SK-N-SH treated with all-trans-retinoic acid at 6 μM for 48 hours (cell line): ENCODE data around the gene HLF.

Source experiments
- ATAC-seq: fragments of 200-7000 bp; cut with Tn5 transposase; 3 replicates; pipeline ENCODE4 v1.9.1; 2020; ENCODE audit warnings: mild to moderate bottlenecking, moderate library complexity
- ARNTL ChIP-seq: fragments of 450-650 bp; formaldehyde crosslinking; IDR thresholded peaks from 2 replicates; pipeline ENCODE4 v1.5.0; 2020; ENCODE audit warnings: low read depth, mild to moderate bottlenecking, moderate library complexity, borderline replicate concordance
- BACH2 ChIP-seq: fragments of 250-450 bp; sonication (Bioruptor Pico); IDR thresholded peaks from 2 replicates; pipeline ENCODE4 v1.9.0; 2021; ENCODE audit warnings: mild to moderate bottlenecking, borderline replicate concordance
- ESRRG ChIP-seq: fragments of 250-450 bp; sonication (Bioruptor Pico); IDR thresholded peaks from 2 replicates; pipeline ENCODE4 v1.6.1; 2021; ENCODE audit warnings: mild to moderate bottlenecking
- GLIS3 ChIP-seq: fragments of 250-450 bp; sonication (Bioruptor Pico); IDR thresholded peaks from 2 replicates; pipeline ENCODE4 v1.5.0; 2020; ENCODE audit warnings: mild to moderate bottlenecking, moderate library complexity
- ISL1 ChIP-seq: fragments of 250-450 bp; sonication (Bioruptor Pico); IDR thresholded peaks from 2 replicates; pipeline ENCODE4 v2.1.2; 2022; ENCODE audit warnings: mild to moderate bottlenecking, moderate library complexity
- PPARA ChIP-seq: fragments of 250-450 bp; sonication (Bioruptor Pico); IDR thresholded peaks from 2 replicates; pipeline ENCODE4 v1.5.0; 2020; ENCODE audit warnings: mild to moderate bottlenecking, borderline replicate concordance
- RARB ChIP-seq: fragments of 250-450 bp; sonication (Bioruptor Pico); IDR thresholded peaks from 2 replicates; pipeline ENCODE4 v1.8.0; 2021; ENCODE audit warnings: mild to moderate bottlenecking, moderate library complexity
- SNAI2 ChIP-seq: fragments of 250-450 bp; sonication (Bioruptor Pico); IDR thresholded peaks from 2 replicates; pipeline ENCODE4 v1.5.0; 2020; ENCODE audit warnings: mild to moderate bottlenecking, moderate library complexity
- TCF4 ChIP-seq: fragments of 250-450 bp; sonication (Bioruptor Pico); IDR thresholded peaks from 2 replicates; pipeline ENCODE4 v1.8.0; 2021; ENCODE audit warnings: mild to moderate bottlenecking, moderate library complexity, borderline replicate concordance
- TOX ChIP-seq: fragments of 250-450 bp; sonication (Bioruptor Pico); IDR thresholded peaks from 2 replicates; pipeline ENCODE4 v1.8.0; 2021; ENCODE audit warnings: mild to moderate bottlenecking, moderate library complexity, borderline replicate concordance
- ZC3H10 ChIP-seq: fragments of 250-450 bp; sonication (Bioruptor Pico); IDR thresholded peaks from 2 replicates; pipeline ENCODE4 v1.5.1; 2021; ENCODE audit warnings: mild to moderate bottlenecking, moderate library complexity
- ZFP3 ChIP-seq: fragments of 250-450 bp; sonication (Bioruptor Pico); IDR thresholded peaks from 2 replicates; pipeline ENCODE4 v1.5.0; 2020; ENCODE audit warnings: mild to moderate bottlenecking, moderate library complexity
- ZFP30 ChIP-seq: fragments of 450-650 bp; formaldehyde crosslinking; IDR thresholded peaks from 2 replicates; pipeline ENCODE4 v1.5.0; 2022; ENCODE audit warnings: mild to moderate bottlenecking, moderate library complexity
- ZNF70 ChIP-seq: fragments of 450-650 bp; formaldehyde crosslinking; IDR thresholded peaks from 2 replicates; pipeline ENCODE4 v1.5.0; 2020; ENCODE audit warnings: mild to moderate bottlenecking, moderate library complexity
- ZNF8 ChIP-seq: fragments of 450-650 bp; formaldehyde crosslinking; IDR thresholded peaks from 2 replicates; pipeline ENCODE4 v1.5.0; 2020; ENCODE audit warnings: mild to moderate bottlenecking, moderate library complexity
- TF ChIP-seq, protein P1 (sequence below): fragments of 250-450 bp; sonication (Bioruptor Pico); IDR thresholded peaks from 2 replicates; pipeline ENCODE4 v1.8.0; 2021; ENCODE audit warnings: low read depth, mild to moderate bottlenecking, moderate library complexity, borderline replicate concordance
- TF ChIP-seq, protein P2 (sequence below): fragments of 250-450 bp; sonication (Bioruptor Pico); IDR thresholded peaks from 2 replicates; pipeline ENCODE4 v1.5.1; 2020; ENCODE audit warnings: low read depth, mild to moderate bottlenecking, moderate library complexity
- TF ChIP-seq, protein P3 (sequence below): fragments of 250-450 bp; sonication (Bioruptor Pico); IDR thresholded peaks from 2 replicates; pipeline ENCODE4 v1.5.0; 2020; ENCODE audit warnings: mild to moderate bottlenecking, moderate library complexity
- TF ChIP-seq, protein P4 (sequence below): fragments of 250-450 bp; sonication (Bioruptor Pico); IDR thresholded peaks from 2 replicates; pipeline ENCODE4 v1.8.0; 2020; ENCODE audit warnings: mild to moderate bottlenecking, moderate library complexity, borderline replicate concordance
- TF ChIP-seq, protein P5 (sequence below): fragments of 250-450 bp; sonication (Bioruptor Pico); IDR thresholded peaks from 2 replicates; pipeline ENCODE4 v1.5.1; 2021; ENCODE audit warnings: mild to moderate bottlenecking, moderate library complexity

Gene HLF

DNA sequence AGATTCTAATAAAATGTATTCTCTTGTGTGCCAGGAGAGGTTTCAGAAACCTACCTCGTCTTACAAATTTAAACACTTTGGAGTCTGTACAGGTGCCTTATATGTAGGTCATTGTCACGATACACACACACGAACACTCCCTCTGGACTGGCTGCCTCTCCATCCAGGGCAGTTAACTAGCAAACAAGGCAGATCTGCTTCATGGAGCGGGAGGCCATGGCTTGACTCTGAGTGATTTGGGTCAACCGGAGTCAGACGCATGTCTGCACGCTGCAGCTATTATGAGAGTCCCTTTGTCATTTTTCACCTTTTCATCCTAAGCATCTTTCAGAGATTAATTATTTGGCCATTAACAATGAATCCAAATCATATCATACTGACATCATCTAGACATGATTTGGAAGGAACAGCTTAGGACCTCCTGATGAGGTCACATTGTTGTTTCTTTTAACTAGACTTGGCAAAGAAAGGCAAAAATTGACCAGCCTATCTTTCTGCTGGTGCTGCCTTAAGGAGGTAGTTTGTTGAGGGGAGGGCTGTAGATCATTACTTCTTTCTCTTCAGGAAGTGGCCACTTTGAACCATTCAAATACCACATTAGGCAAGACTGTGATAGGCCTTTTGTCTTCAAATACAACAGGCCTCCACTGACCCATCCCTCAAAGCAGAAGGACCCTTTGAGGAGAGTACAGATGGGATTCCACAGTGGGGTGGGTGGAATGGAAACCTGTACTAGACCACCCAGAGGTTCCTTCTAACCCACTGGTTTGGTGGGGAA, 58.9 kb downstream of the HLF start:
- ATAC-seq, result no peak
- TF ChIP-seq ZC3H10 (CRISPR knock-in tag) (no peak), BACH2 (CRISPR knock-in tag) (no peak), ZNF8 (CRISPR knock-in tag) (no peak), ESRRG (CRISPR knock-in tag) (no peak), PPARA (CRISPR knock-in tag) (no peak), SNAI2 (CRISPR knock-in tag) (no peak), ZFP30 (no peak), ARNTL (CRISPR knock-in tag) (no peak), ZNF70 (CRISPR knock-in tag) (no peak), TCF4 (CRISPR knock-in tag) (no peak), ZFP3 (CRISPR knock-in tag) (no peak), GLIS3 (CRISPR knock-in tag) (no peak)
- TF ChIP-seq, protein P1, sequence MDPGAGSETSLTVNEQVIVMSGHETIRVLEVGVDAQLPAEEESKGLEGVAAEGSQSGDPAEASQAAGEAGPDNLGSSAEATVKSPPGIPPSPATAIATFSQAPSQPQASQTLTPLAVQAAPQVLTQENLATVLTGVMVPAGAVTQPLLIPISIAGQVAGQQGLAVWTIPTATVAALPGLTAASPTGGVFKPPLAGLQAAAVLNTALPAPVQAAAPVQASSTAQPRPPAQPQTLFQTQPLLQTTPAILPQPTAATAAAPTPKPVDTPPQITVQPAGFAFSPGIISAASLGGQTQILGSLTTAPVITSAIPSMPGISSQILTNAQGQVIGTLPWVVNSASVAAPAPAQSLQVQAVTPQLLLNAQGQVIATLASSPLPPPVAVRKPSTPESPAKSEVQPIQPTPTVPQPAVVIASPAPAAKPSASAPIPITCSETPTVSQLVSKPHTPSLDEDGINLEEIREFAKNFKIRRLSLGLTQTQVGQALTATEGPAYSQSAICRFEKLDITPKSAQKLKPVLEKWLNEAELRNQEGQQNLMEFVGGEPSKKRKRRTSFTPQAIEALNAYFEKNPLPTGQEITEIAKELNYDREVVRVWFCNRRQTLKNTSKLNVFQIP, result no peak
- TF ChIP-seq, protein P2, sequence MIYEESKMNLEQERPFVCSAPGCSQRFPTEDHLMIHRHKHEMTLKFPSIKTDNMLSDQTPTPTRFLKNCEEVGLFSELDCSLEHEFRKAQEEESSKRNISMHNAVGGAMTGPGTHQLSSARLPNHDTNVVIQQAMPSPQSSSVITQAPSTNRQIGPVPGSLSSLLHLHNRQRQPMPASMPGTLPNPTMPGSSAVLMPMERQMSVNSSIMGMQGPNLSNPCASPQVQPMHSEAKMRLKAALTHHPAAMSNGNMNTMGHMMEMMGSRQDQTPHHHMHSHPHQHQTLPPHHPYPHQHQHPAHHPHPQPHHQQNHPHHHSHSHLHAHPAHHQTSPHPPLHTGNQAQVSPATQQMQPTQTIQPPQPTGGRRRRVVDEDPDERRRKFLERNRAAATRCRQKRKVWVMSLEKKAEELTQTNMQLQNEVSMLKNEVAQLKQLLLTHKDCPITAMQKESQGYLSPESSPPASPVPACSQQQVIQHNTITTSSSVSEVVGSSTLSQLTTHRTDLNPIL (CRISPR knock-in tag), result no peak
- TF ChIP-seq, protein P3, sequence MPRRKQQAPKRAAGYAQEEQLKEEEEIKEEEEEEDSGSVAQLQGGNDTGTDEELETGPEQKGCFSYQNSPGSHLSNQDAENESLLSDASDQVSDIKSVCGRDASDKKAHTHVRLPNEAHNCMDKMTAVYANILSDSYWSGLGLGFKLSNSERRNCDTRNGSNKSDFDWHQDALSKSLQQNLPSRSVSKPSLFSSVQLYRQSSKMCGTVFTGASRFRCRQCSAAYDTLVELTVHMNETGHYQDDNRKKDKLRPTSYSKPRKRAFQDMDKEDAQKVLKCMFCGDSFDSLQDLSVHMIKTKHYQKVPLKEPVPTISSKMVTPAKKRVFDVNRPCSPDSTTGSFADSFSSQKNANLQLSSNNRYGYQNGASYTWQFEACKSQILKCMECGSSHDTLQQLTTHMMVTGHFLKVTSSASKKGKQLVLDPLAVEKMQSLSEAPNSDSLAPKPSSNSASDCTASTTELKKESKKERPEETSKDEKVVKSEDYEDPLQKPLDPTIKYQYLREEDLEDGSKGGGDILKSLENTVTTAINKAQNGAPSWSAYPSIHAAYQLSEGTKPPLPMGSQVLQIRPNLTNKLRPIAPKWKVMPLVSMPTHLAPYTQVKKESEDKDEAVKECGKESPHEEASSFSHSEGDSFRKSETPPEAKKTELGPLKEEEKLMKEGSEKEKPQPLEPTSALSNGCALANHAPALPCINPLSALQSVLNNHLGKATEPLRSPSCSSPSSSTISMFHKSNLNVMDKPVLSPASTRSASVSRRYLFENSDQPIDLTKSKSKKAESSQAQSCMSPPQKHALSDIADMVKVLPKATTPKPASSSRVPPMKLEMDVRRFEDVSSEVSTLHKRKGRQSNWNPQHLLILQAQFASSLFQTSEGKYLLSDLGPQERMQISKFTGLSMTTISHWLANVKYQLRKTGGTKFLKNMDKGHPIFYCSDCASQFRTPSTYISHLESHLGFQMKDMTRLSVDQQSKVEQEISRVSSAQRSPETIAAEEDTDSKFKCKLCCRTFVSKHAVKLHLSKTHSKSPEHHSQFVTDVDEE, result no peak
- TF ChIP-seq, protein P4, sequence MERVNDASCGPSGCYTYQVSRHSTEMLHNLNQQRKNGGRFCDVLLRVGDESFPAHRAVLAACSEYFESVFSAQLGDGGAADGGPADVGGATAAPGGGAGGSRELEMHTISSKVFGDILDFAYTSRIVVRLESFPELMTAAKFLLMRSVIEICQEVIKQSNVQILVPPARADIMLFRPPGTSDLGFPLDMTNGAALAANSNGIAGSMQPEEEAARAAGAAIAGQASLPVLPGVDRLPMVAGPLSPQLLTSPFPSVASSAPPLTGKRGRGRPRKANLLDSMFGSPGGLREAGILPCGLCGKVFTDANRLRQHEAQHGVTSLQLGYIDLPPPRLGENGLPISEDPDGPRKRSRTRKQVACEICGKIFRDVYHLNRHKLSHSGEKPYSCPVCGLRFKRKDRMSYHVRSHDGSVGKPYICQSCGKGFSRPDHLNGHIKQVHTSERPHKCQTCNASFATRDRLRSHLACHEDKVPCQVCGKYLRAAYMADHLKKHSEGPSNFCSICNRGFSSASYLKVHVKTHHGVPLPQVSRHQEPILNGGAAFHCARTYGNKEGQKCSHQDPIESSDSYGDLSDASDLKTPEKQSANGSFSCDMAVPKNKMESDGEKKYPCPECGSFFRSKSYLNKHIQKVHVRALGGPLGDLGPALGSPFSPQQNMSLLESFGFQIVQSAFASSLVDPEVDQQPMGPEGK (CRISPR knock-in tag), result no peak
- TF ChIP-seq, all 23 proteins: peak for 0

DNA sequence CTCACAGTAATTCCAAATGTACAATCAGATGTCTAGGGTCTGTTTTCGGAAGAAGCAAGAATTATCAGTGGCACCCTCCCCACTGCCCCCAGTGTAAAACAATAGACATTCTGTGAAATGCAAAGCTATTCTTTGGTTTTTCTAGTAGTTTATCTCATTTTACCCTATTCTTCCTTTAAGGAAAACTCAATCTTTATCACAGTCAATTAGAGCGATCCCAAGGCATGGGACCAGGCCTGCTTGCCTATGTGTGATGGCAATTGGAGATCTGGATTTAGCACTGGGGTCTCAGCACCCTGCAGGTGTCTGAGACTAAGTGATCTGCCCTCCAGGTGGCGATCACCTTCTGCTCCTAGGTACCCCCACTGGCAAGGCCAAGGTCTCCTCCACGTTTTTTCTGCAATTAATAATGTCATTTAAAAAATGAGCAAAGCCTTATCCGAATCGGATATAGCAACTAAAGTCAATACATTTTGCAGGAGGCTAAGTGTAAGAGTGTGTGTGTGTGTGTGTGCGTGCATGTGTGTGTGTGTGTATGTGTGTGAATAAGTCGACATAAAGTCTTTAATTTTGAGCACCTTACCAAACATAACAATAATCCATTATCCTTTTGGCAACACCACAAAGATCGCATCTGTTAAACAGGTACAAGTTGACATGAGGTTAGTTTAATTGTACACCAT, 59.7 kb downstream of the HLF start:
- ATAC-seq, result no peak
- no peak for TF ChIP-seq SNAI2 (CRISPR knock-in tag)

DNA sequence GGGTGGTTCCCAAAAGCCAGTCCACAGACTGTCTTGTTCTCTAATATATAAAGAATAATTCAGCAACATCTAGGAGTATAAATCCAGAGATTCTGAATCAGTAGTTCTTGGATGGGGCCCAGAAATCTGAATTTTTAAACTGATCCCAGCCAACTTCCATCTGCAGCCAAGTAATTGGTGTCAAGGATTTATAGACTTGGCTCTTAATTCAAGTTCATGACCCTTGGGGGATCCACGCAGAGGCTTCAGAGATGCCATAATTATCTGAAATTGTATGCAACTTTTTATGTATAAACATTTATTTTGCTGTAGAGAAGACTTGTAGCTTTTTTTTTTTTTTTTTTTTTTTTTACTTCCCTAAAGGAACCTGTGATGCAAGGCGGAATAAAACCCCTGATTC, 60.6 kb downstream of the HLF start:
- TF ChIP-seq, protein P5, sequence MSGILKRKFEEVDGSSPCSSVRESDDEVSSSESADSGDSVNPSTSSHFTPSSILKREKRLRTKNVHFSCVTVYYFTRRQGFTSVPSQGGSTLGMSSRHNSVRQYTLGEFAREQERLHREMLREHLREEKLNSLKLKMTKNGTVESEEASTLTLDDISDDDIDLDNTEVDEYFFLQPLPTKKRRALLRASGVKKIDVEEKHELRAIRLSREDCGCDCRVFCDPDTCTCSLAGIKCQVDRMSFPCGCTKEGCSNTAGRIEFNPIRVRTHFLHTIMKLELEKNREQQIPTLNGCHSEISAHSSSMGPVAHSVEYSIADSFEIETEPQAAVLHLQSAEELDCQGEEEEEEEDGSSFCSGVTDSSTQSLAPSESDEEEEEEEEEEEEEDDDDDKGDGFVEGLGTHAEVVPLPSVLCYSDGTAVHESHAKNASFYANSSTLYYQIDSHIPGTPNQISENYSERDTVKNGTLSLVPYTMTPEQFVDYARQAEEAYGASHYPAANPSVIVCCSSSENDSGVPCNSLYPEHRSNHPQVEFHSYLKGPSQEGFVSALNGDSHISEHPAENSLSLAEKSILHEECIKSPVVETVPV (CRISPR knock-in tag), result no peak
- TF ChIP-seq TOX, result no peak
- no peak for TF ChIP-seq ZNF8 (CRISPR knock-in tag)
- no peak for TF ChIP-seq GLIS3 (CRISPR knock-in tag)
- no peak for TF ChIP-seq RARB (CRISPR knock-in tag)
- TF ChIP-seq ISL1 (CRISPR knock-in tag), result no peak
- no peak for TF ChIP-seq SNAI2 (CRISPR knock-in tag)
- TF ChIP-seq BACH2 (CRISPR knock-in tag), result no peak
- TF ChIP-seq ZFP30, result no peak
- no peak for TF ChIP-seq PPARA (CRISPR knock-in tag)
- TF ChIP-seq, protein P4 (CRISPR knock-in tag), result no peak
- TF ChIP-seq ZC3H10 (CRISPR knock-in tag), result no peak
- ATAC-seq, result no peak
